Left renal pelvis (tissue), 4 donors: ENCODE data around the gene RTN1. TPM values are rescaled to one million over a fixed set of nuclear protein-coding genes. Genes with fewer than 3 reads are reported as not detected.
A peak's percentile ranks its signal among the peaks of the same experiment; 100 is the strongest.
"Not testable (repeated sequence)": the region's sequence is repeated elsewhere in the genome, so short reads cannot be mapped to it uniquely, and the experiment has no call there.

Source experiments
- DNase-seq, 4 donors: peaks; one replicate each; pipeline ENCODE4 v3.0.0-alpha.2; 2013; ENCODE audit warnings: low read depth in 4 of 4, low spot score in 3 of 4
- polyA plus RNA-seq, 4 donors: library from polyadenylated mRNA; unstranded; fragments of 120-200 nt; gene quantifications; one replicate each; pipeline ENCODE4 v1.2.1, GENCODE V29; 2013; ENCODE audit not compliant: insufficient read length in 4 of 4

The RTN1 gene
- polyA plus RNA-seq, 4 donors: 3.3 to 16.9 (median 5.5) TPM

DNA sequence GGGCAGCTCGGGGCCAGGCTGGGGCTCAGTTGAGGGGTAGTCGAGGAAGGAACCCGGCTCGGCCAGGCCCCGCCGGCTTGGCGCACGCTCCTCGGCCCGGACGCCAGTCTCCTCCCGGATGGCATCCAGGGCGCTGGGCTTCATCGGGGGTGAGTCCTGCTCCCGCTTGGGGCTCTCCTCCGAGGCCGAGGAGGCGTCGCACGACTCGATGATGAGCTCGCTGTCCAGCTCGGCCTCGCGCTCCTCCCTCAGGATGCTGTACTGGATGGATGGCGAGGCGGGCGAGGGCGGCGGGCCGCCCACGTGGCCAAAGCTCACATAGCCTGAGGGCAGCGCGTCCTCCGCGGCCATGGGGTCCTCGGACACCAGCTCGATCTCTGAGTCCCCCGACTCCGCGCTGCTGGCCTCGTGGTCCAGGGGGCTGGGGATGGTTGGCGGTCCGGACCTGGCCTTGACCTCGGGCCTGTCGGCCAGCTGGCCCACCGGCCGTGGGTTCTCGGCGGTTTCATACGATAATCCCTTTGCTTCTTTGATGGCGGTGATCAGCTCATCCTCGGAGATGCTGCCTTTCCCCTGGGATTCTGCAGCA lies 143.4 kb downstream of the RTN1 start:
- no peak for DNase-seq

DNA sequence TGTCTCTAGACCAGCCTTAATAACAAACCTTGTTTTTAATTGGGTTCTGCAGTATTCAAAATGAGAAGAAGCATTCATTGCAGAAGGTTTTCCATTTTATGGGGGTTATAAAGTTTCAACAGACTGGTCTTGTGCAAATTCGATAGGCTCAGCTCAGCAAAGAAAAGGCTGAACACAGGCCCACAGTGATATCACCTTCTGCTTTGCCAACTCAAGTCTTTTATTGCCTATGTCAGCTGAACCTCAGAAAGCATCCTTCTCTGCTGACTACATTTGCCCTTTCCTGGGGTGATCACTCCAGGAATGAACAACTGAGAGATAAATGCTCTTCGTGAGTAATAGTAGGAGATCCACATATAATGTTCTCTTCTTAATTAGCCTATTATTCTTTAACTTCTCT lies 159.5 kb downstream of the RTN1 start:
- DNase-seq: no peak

DNA sequence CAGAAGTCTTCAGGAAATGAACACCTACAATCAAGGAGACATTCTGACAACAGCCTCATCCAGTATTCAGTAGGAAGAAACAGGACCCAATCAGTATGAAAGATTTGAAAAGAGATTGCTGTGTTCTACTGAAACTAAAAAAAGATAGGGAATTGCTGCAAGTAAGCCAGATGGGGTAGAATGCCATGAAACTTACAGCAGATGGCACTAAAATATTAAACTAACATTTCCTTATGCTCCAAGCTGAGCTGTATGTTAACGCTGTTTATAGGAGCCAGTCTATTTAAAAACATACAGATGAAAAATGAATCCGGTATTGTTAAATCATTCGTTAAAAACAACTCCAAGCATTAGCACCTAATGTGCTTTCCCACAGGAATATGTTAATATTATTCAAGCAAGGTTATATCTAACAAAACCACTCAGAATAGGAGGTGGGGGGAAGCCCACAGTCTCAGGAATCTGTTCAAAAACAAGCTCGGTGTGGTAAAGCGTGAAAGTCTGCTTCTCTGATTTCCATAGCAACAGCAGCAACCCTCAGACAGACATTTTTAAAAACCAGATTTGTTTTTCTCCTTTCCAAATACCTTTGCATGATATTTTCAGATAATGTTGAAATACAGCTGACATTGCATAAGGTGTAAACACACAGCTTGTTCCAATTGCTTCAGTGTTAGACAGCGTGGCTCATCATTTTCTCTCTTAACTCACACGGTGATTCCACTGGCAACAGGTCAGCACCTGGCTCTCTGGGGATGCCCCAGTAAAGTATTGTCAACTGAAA lies 162.6 kb downstream of the RTN1 start:
- DNase-seq: no peak

DNA sequence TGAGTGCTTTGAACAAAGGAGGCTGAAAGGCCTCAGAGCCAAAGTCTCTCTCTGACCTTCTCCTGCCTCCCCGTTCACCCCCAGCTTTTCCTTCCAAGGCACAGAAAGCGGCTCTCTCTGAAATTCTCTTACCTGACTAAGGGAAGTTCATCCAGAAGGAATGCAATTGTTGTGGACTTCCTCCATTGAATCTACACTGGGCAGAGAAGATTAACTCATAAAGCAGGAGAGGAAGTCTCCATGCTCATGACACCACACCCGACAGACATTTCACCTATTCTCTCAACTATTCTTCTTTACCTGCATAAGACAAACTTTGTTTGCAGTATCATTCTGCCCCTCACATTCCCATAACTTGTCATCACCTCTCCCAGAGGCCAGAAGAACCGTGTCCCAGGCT lies 164.7 kb downstream of the RTN1 start:
- no peak for DNase-seq

DNA sequence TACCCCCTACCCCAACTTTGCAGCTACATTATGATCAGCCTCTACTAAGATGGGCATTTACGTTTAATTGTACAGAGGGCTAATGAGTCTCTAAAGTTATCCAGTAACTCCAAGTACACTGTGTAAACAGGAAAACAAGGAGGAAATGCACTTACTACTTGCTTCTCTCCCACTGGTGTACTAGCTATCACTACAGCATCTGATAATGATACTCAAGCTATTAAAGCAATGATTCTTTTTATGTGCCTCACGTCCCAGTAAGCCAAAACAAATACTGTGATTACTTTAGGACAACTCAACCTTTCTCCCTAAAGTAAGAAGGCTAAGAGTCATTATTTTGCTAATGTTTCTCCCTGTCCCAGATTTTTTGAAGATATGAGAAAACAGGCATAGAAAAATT lies 165.3 kb downstream of the RTN1 start:
- no peak for DNase-seq

DNA sequence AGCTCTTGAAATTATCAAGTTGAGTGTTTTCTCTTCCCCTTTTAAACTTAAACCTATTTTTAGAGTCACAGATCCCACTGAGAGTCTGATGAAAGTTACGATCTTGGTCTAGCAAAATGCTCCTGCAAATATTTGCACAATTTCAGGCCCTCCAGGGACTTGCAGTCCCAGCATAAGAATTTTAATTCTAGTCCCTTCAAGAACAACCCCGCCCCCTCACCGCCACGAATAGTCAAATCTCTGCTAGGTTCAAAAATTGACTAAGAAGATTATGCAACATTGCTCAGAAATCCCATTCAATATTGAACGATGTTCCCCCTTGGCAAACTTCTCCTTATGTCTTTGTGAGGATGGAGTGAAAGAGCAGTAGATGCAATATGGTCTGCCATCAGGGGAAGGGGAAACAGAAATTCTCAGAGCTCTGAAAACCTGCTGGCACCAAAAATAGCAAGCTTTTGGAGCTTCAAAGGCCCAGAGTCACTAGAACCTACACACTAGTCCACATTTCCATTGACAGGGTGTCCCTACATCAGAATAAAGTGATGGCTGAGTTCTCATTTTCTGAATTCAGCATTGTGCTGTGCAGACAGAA lies 166.4 kb downstream of the RTN1 start:
- DNase-seq: no peak

DNA sequence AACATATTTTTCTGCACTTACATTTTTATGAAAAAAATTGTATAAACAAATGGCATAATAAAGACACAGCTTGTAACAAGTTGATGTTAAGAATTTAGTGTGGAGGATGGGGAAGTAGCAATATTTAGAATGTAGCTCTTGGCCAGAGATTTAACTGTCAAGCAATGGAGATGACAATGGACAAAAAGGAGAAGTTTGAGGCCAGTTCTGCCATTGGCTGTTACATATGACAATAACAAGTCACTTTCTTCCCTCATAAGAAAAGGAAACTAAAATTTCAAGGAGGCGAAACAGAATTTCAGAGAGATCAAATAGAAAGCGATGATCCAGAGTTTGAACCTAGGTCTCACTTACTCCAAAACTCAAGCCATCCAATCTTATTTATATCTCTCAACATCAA lies 171.1 kb downstream of the RTN1 start:
- no peak for DNase-seq

DNA sequence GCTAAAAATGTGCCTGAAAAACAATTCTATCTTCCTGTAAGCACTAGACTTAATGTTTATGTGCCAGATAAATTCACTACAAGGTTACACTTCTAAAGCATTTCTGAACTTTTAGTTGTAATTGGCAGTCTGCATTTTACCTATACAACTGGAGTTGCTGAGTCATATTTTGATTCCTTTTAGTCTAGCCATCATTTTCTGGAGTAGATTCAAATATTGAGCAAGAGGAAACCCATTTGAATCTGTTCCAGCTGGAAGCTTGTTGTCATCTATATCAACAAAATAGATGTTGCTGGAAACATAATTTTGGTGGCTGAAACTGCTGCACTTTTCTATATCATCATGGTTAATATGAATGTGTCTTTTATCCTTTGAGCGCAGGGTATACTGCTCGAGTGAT lies 171.8 kb downstream of the RTN1 start:
- DNase-seq: no peak

DNA sequence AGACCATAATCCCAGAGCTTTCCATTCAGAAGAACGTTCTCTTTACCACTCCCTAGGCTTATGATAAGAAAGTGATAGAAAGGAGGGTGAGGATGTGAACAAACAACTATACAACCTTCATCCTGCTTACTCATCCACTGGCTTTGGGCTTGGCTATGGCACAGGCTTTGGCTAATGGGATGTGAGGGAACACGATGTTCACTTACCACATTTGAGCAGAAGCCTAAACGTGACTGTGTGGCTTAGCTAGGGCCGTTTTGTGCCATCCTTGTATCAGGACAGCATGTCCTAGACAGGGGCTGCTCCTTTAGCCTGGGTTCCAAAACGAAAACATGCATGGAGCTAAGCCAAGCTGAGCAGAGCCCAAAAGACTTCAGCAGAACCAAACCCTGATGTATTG lies 175.4 kb downstream of the RTN1 start:
- DNase-seq: no peak

DNA sequence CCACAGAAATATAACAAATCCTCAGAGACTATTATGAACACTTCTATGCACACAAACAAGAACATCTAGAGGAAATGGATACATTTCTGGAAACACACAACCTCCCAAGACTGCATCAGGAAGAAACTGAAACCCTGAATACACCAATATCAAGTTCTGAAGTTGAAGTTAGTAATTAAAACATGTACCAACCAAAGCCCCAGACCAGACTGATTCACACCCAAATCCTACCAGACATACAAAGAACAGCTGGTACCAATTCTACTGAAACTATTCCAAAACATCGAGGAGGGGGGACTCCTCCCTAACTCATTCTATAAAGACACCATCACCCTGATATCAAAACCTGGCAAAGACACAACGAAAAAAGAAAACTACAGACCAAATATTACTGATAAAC lies 179.3 kb downstream of the RTN1 start:
- no peak for DNase-seq

DNA sequence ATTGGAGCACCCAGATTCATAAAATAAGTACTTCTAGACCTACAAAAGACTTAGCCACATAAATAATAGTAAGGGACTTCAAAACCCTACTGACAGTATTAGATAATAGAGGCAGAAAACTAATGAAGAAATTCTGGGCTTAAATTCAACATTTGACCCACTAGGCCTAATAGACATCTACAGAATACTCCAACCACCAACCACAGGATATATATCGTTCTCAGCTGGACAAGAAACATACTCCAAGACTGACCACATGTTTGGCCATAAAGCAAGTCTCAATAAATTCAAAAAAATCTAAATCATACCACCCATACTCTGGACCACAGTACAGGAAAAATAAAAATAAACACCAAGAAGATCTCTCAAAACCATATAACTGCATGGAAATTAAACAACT lies 180.2 kb downstream of the RTN1 start:
- no peak for DNase-seq

DNA sequence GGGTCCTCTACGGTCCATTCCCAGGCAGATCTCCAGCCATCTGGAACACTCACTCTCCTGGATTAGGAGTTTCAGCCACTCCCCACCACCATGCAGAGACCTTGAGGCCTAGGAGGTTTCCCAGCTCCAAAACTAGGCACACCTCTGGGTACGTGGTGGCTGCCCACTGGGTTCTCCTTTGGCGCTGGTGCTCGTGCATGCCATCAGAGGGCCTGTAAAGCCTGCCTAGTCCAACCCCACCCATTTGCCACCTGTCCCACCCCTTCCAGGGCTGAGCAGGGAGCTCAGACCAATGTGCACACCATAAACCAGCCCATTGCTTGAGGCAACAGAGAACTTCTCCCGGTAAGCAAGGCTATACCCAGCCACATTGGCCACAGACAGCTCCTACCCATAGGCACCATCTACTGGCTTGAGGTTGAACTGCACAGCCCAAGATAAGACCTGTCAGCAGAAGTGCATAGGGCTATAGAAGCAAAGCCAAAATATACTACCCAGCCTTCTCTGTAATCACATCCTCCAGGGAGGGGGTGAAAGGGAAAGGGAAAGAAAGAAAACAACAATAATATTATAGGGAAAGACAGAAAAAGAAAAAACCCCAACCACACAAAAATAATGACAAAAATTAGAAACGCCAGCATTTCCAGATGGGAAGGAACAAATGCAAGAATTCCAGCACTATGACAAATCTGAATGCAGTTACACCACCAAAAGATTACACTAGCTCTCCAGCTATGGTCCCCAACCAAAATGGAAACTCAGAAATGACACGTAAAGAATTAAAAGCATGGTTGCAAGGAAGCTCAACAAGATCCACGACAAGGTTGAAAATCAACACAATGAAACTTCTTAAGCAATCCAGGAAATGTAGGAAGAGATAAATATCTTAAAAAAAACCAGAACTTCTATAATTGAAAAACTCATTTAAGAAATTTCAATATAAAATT lies 182.1 kb downstream of the RTN1 start:
- no peak for DNase-seq

DNA sequence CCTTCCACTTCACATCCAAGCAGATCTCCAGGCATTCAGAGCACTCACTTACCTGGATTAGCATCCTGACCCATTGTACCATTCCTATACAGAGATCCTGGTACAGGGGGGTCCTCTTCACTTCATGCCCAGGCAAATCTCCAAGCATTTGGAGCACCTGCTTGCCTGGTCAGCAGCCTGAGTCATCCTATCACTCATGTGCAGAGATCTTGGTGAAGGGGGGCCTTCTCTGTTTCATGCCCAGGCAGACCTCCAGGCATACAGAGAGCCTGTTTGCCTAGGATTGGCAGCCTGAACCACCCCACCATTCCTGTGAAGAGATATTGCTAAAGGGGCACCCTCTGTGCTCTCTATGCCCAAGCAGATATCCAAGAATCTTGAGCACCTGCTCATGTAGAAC lies 182.9 kb downstream of the RTN1 start:
- no peak for DNase-seq

DNA sequence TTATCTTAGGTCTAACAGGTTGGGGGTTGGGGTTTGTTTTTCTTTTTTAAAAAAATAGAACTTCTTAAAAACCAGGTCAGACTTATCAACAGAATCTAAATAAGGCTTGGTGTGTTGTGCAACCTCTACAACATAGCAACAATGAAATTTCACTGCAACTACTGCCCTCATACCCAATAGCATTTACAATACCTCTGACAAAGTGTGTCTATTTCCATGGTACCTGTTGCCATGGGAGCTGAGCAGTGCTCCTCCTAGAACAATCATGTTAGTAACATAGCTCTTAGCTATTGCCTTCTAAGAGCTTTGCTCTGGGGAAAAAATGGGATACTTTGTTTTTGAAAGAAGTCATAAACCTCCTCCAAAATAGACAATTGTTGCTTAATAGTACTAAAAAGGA lies 190.7 kb downstream of the RTN1 start:
- DNase-seq: peak in 1 of 4 donors; percentile 4

DNA sequence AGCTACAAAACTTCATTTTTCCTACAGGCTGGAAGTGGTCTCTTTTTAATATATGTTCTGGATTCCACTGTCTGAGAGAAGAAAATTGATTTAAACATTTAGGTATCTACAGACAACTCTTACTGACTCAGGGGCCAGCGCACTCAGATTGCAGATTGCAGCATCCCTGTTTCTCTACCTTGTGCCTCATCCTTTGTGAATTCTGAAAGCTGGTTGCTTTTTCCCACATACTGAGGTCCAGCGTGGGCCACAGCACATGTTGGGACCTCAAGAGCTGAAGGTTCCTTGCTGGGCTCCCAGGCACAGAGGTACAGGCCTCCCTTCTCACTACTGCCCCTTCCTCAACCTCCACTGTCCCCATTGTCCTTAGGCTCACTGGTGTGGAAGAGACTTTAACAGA lies 192.2 kb downstream of the RTN1 start:
- no peak for DNase-seq

DNA sequence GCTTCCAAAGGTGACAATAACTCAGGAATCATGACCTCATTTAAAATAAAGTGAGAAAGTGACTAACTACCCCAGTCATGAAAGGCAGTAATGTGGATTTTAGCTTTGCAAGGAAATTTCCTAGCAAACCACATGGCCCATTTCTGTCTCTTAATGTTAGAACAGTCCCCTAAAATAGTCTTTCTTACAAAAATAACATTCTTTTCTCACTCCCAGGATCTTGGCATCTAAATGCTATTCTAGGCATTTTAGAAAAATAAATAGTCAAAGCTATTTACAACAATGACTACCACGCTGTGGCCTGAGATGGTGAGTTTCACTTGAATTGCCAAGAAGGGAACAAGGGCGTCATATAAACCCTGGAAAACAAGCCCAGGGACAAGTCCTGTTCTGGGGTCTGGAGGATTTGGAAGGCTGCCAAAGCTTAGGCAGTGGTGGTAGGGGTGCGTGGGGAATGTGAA lies 192.8 kb downstream of the RTN1 start:
- no peak for DNase-seq

DNA sequence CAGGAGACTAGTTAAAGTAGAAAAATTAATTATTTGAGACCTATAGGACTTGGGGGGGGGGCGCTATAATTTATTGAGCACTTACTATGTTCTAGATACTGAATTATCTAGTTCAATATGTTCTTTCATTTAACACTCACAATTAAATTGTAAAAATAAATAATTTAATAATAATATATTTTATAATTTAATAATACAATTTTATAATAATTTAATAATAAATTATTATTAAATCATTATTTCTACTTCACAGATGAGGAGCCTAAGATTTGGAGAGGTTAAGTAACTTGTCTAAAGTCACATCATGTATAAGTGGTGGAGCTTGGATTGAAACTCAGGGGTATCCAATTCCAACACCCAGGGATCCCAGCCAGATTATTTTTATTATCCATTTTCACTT lies 195.2 kb downstream of the RTN1 start:
- DNase-seq: no peak

DNA sequence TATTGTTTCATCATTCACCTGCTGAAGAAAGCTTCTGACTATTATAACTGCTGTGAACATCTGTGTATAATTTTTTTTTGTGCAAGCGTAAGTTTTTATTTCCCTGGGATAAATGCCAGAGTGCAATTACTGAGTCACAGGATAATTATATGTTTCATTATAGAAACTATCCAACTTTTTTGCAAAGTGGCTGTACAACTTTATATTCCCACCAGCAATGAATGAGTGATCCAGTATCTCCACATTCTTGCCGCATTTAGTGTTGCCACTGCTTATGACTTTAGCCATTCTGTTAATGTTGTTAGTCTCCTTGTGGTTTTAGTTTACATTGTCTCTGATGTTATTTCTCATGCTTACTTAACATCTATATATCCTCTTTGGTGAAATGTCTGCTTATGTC lies 205.8 kb downstream of the RTN1 start:
- no peak for DNase-seq

DNA sequence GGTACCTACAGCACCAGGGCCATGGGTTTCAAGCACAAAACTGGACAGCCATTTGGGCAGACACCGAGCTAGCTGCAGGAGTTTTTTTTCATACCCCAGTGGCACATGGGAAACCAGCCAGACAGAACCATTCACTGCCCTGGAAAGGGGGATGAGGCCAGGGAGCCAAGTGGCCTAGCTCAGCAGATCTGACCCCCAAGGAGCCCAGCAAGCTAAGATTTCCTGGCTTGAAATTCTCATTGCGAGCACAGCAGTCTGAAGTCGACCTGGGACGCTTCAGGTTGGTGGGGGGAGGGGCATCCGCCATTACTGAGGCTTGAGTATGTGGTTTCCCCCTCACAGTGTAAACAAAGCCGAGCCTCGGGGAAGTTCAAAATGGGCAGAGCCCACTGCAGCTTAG lies 212.8 kb downstream of the RTN1 start:
- no peak for DNase-seq

DNA sequence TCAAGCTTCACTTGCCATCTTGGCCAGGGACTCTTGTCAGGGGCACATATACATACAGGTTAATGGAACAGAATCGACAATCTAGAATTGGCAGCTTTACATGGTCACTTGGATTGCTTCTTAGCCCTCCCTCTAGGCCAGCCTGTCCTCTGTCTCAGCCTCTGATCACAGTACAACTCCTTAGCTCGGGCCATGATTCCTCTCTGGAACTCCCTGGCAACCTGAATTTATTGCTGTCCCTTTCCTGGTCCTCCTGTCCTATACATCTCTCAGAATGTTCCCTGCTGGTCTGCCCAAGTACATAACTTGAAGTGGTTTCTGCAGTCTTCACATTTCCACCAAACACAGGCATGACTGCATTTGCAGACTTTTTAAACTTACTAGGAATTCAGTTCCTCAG lies 214.1 kb downstream of the RTN1 start:
- DNase-seq: no peak

DNA sequence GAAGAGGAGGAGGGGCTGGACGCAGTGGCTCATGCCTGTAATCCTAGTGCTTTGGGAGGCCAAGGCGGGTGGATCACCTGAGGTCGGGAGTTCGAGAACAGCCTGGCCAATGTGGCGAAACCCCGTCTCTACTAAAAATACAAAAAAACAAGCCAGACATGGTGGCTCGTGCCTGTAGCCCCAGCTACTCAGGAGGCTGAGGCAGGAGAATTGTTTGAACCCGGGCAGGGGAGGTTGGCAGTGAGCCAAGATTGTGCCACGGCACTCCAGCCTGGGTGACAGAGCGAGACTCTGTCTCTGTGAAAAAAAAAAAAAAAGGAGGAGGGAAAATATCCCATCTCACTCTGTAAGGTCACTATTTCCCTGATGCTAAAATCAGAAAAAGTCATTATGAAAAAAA lies 216.4 kb downstream of the RTN1 start:
- not testable (repeated sequence) for DNase-seq
